Fibroblast of skin of right quadriceps (primary cell): ENCODE data around the gene VCX2.
"Not testable (repeated sequence)": the region's sequence is repeated elsewhere in the genome, so short reads cannot be mapped to it uniquely, and the experiment has no call there.

ENCODE experiments used
- DNase-seq: peaks from one replicate; pipeline ENCODE4 v3.0.0-alpha.2; 2013

Gene VCX2

DNA sequence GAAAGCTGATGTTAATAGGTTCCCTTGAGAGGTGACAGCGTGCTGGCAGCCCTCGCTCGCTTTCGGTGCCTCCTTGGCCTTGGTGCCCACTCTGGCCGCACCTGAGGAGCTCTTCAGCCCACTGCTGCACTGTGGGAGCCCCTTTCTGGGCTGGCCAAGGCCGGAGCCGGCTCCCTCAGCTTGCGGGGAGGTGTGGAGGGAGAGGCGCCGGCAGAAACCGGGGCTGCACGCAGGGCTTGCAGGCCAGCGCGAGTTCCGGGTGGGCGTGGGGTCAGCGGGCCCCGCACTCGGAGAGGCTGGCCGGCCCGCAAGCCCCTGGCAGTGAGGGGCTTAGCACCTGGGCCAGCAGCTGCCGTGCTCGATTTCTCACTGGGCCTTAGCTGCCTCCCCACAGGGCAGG is 49.7 kb downstream of the VCX2 start:
- not testable (repeated sequence) for DNase-seq
